ENCODE results near the gene TBCC.

The TBCC gene

DNA sequence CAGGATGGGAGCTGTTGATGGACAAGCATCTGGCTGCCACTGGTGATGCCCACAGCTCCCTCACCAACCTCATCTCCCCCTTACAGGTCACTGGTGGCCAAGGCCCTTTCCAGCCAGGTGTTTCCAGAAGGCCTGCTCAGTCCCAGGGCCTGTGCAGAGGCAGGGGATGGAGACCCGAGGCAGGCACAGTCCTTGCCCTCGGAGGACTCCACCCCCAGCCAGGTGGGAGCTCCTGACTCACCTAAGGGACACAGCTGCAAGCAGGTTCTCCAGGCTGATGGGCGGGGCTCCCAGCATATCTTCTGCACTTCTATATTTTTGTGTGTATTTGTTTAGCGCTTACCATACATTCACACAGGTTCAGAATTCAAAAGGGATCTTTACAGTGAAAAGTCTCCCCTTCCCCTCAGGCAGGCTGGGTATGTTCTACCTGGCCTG, 40.9 kb downstream of the TBCC start:
- TF ChIP-seq TAF1 (IDR thresholded peaks at IDR 0.05; ENCODE audit: borderline replicate concordance, insufficient read depth, low read length) (no peak), FOXP2 (optimal IDR thresholded peaks at IDR 0.05; ENCODE audit: borderline replicate concordance, extremely low read depth, extremely low read length, insufficient read depth) (no peak), SIN3A (IDR thresholded peaks at IDR 0.05; ENCODE audit: borderline replicate concordance, insufficient read depth, low read length) (no peak), POLR2AphosphoS5 (IDR thresholded peaks at IDR 0.05; ENCODE audit: low read depth, low read length) (no peak)
- TF ChIP-seq, protein P1, sequence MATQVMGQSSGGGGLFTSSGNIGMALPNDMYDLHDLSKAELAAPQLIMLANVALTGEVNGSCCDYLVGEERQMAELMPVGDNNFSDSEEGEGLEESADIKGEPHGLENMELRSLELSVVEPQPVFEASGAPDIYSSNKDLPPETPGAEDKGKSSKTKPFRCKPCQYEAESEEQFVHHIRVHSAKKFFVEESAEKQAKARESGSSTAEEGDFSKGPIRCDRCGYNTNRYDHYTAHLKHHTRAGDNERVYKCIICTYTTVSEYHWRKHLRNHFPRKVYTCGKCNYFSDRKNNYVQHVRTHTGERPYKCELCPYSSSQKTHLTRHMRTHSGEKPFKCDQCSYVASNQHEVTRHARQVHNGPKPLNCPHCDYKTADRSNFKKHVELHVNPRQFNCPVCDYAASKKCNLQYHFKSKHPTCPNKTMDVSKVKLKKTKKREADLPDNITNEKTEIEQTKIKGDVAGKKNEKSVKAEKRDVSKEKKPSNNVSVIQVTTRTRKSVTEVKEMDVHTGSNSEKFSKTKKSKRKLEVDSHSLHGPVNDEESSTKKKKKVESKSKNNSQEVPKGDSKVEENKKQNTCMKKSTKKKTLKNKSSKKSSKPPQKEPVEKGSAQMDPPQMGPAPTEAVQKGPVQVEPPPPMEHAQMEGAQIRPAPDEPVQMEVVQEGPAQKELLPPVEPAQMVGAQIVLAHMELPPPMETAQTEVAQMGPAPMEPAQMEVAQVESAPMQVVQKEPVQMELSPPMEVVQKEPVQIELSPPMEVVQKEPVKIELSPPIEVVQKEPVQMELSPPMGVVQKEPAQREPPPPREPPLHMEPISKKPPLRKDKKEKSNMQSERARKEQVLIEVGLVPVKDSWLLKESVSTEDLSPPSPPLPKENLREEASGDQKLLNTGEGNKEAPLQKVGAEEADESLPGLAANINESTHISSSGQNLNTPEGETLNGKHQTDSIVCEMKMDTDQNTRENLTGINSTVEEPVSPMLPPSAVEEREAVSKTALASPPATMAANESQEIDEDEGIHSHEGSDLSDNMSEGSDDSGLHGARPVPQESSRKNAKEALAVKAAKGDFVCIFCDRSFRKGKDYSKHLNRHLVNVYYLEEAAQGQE (IDR thresholded peaks at IDR 0.05; ENCODE audit: insufficient read depth in 1 of 2, low read depth in 2 of 2, low read length in 2 of 2), result no peak

DNA sequence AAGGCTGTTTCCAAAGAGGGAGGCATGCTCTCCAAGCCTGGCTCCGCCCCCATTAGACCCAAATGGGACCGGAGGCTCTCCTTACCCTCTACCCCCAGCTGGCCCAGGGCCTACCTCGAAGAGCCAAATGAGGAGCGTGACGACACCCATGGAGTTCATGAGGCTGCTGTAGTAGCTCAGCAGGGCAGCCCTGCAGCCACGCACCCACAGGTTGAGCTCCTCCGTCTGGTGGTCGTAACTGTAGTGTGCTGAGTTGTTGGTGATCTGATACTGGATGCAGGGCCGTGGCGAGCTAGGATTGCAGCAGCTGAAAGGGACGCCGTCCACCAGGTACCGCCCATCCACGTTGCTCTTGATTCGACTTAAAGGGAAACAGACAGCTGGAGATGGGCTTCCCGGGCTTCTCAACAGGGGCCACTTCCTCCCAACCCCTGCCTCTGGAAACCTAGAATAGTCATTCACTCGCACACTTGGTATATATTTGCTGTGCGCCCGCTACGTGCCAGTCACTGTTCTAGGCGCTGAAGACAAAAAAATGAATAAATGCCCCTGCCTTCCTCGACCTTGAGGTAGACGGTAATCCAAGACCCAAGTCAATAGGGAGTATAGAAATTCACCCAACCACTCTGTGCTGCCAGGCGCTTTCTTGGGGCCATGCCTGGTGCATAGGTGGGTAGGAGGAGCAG, 41.5 kb downstream of the TBCC start:
- TF ChIP-seq TAF1 (IDR thresholded peaks at IDR 0.05; ENCODE audit: borderline replicate concordance, insufficient read depth, low read length) (peak; percentile 55; the same call in 1 of the 2 replicates), POLR2AphosphoS5 (IDR thresholded peaks at IDR 0.05; ENCODE audit: low read depth, low read length) (peak; percentile 69), SIN3A (IDR thresholded peaks at IDR 0.05; ENCODE audit: borderline replicate concordance, insufficient read depth, low read length) (peak; percentile 74; the same call in 1 of the 2 replicates), FOXP2 (optimal IDR thresholded peaks at IDR 0.05; ENCODE audit: borderline replicate concordance, extremely low read depth, extremely low read length, insufficient read depth) (no peak)
- TF ChIP-seq, protein P1 (IDR thresholded peaks at IDR 0.05; ENCODE audit: insufficient read depth in 1 of 2, low read depth in 2 of 2, low read length in 2 of 2), result no peak

DNA sequence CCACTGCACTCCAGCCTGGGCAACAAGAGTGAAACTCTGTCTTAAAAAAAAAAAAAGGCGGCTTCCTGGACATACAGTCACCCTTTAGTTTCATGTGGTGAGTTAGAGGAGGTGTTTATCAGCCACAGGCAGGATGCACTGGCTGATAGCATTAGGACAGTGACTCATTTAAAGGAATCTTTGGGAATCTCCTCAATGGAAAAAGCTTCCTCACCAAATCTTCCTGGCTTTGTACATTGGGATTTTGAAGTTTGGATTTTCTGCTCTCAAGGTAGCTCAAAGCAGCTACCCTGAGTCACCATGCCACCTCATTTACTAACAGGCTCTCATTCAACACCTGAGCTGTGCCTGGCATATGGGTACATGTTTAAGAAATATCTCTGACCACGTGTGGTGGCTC, 43.7 kb downstream of the TBCC start:
- TF ChIP-seq TAF1 (IDR thresholded peaks at IDR 0.05; ENCODE audit: borderline replicate concordance, insufficient read depth, low read length), result no peak
- TF ChIP-seq SIN3A (IDR thresholded peaks at IDR 0.05; ENCODE audit: borderline replicate concordance, insufficient read depth, low read length), result peak; percentile 59; the same call in 1 of the 2 replicates
- TF ChIP-seq, protein P1 (IDR thresholded peaks at IDR 0.05; ENCODE audit: insufficient read depth in 1 of 2, low read depth in 2 of 2, low read length in 2 of 2), result no peak
- TF ChIP-seq FOXP2 (optimal IDR thresholded peaks at IDR 0.05; ENCODE audit: borderline replicate concordance, extremely low read depth, extremely low read length, insufficient read depth), result peak; percentile 22
- no peak for TF ChIP-seq POLR2AphosphoS5 (IDR thresholded peaks at IDR 0.05; ENCODE audit: low read depth, low read length)

DNA sequence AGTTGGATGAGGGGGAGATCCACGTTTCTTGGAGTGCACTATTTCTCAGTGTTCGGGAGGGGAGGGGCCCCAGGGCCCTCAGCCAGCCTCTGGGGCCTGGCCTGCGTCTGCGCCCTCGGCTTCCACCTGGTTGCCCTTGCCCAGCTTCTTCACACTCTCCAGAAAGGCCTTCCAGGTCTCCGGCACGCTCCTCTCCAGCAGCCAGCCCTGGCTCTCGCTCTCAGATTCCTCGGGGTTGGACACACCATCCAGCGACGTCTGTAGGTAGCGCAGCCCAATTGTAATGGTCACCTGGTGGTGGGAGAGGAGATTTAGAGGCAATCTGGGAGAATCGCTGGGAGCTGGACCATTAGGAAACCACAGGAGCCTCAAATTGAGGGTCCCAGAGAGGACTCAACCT, 47.7 kb downstream of the TBCC start:
- TF ChIP-seq TAF1 (IDR thresholded peaks at IDR 0.05; ENCODE audit: borderline replicate concordance, insufficient read depth, low read length), result no peak
- TF ChIP-seq POLR2AphosphoS5 (IDR thresholded peaks at IDR 0.05; ENCODE audit: low read depth, low read length), result peak; percentile 35; the same call in 1 of the 2 replicates

DNA sequence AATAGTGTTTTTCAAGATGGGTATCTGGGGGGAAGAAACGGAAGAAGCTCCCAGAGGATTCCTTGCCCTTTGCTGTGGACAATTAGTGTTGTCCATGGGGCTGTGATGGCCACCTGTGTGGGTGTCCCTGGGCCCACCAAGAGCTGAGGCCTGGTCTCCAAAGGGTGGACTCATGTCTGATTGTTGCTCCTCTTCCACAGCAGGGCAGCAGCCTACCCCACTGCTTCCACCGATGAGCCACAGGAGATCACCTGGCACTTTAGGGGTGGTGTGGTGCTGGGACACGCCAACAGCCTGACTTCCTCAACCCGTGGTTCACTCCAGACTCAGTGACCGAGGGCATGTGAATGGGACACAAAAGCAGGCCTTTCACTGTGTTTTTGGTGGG, 48.6 kb downstream of the TBCC start:
- TF ChIP-seq, protein P1 (IDR thresholded peaks at IDR 0.05; ENCODE audit: insufficient read depth in 1 of 2, low read depth in 2 of 2, low read length in 2 of 2), result no peak
- TF ChIP-seq FOXP2 (optimal IDR thresholded peaks at IDR 0.05; ENCODE audit: borderline replicate concordance, extremely low read depth, extremely low read length, insufficient read depth) (no peak), TAF1 (IDR thresholded peaks at IDR 0.05; ENCODE audit: borderline replicate concordance, insufficient read depth, low read length) (no peak), SIN3A (IDR thresholded peaks at IDR 0.05; ENCODE audit: borderline replicate concordance, insufficient read depth, low read length) (no peak), POLR2AphosphoS5 (IDR thresholded peaks at IDR 0.05; ENCODE audit: low read depth, low read length) (no peak)

Measured in PFSK-1 (cell line).